ENCODE results near the gene SENP6.

The SENP6 gene

GRCh38 chr6:75748743-75749538, 147.3 kb downstream of the SENP6 start, which contains the start of gene MYO6:
TSS of gene MYO6 (plus strand) at chr6:75749239. CDS start at chr6:75817548, 68,309 bp downstream.
- peak; percentile 24 to 55 for DNase-seq

GRCh38 chr6:75751443-75751842, 149.8 kb downstream of the SENP6 start:
- DNase-seq: no peak

- no peak for DNase-seq
These were observed 150.7 kb downstream of the SENP6 start for GRCh38 chr6:75752365-75752764.

GRCh38 chr6:75755704-75756103, 154.0 kb downstream of the SENP6 start:
- no peak for DNase-seq

GRCh38 chr6:75757295-75757694, 155.6 kb downstream of the SENP6 start:
- no peak for DNase-seq

- DNase-seq: no peak
These were observed 156.4 kb downstream of the SENP6 start for GRCh38 chr6:75758061-75758460.

DNA sequence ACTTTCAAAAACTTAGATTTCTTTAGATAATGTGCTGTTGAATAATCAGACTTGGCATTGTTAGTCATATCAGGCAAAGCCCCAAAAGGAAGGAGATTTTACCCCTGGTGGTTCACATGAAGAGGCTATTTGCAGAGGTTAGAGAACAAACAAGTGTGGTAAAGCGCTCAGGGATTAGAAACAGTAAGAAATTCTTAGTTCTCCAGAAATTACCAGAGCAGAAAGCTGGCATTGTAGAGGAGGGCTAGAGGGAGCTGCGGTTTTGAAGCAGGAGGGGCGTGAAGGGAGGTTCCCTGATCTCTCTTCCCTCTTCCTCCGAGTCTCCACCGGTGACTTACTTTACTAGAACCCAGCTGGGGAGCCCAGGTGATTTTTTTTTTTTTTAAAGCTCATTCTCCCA, 157.5 kb downstream of the SENP6 start:
- no peak for DNase-seq

- no peak for DNase-seq
These were observed 158.6 kb downstream of the SENP6 start for GRCh38 chr6:75760320-75760719.

DNA sequence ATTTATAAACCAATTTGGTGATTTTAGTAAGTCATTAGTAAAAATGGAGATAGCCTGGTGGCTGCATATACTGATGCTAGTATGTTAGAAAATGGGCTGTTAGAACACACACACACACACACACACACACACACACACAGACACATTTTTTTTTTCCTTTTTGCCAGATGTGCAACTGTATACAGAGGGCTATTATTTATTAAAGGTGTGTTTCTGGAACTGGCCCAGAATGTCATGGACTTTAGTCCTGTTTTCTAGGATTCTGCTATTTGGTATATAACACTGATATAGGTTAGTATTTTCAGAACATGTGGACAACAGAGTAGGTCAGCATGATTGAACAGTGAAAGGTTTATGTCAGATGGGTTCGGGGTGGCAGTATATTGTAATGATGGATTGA, 159.8 kb downstream of the SENP6 start:
- no peak for DNase-seq

- DNase-seq: no peak
These were observed 160.4 kb downstream of the SENP6 start for GRCh38 chr6:75762063-75762462.

DNA sequence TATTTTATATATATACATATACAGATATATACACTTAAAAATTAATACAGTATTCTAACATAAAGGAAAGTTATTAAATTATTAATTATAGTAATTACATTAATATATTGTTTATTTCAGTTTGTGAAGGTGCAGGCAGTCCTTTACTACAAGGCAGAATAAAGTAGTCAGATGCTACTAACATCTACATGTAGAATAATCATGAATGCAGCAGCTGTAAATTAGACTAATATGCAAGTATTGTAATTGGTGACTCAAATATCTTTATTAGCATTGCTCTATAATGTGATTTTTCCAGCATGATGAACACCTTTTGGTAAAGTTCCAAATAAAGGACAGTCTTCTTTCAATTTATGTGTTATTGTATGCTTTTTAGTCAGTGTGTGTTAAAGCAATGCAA, 164.7 kb downstream of the SENP6 start:
- DNase-seq: no peak
